HG02981 (cell line): ENCODE measurements around the gene SHE.
"Not testable (repeated sequence)": the region's sequence is repeated elsewhere in the genome, so short reads cannot be mapped to it uniquely, and the experiment has no call there.

Source experiments
- ATAC-seq: cut with Tn5 transposase; IDR thresholded peaks from one replicate; pipeline ENCODE4 v1.9.1; 2021; ENCODE audit warnings: mild to moderate bottlenecking, moderate library complexity; ENCODE audit not compliant: unreplicated experiment

SHE gene

GRCh38 chr1:154517661-154518060, 15.4 kb upstream of the SHE start:
- ATAC-seq = no peak

- ATAC-seq = no peak
Observed at GRCh38 chr1:154514066-154514553, 11.9 kb upstream of the SHE start.

- no peak for ATAC-seq
Observed at GRCh38 chr1:154512760-154513159, 10.5 kb upstream of the SHE start.

- ATAC-seq = no peak
Observed at GRCh38 chr1:154503898-154504297, 1.7 kb upstream of the SHE start.

- no peak for ATAC-seq
Observed at GRCh38 chr1:154502744-154503115, 518 bp upstream of the SHE start.

- no peak for ATAC-seq
Observed at GRCh38 chr1:154501423-154502065, 668 bp downstream of the SHE start.

- ATAC-seq = no peak
Observed at GRCh38 chr1:154500533-154500932, 1.7 kb downstream of the SHE start.

- no peak for ATAC-seq
Observed at GRCh38 chr1:154499446-154499845, 2.8 kb downstream of the SHE start.

GRCh38 chr1:154497026-154497806, 5.0 kb downstream of the SHE start:
- no peak for ATAC-seq

GRCh38 chr1:154496383-154496782, 5.8 kb downstream of the SHE start:
- ATAC-seq = no peak

- no peak for ATAC-seq
Observed at GRCh38 chr1:154495496-154496273, 6.5 kb downstream of the SHE start.

GRCh38 chr1:154493276-154493675, 8.9 kb downstream of the SHE start:
- ATAC-seq = no peak

GRCh38 chr1:154492115-154492514, 10.1 kb downstream of the SHE start:
- ATAC-seq = no peak

- ATAC-seq = no peak
Observed at GRCh38 chr1:154490317-154490716, 11.9 kb downstream of the SHE start.

GRCh38 chr1:154489695-154490274, 12.4 kb downstream of the SHE start:
- no peak for ATAC-seq

- no peak for ATAC-seq
Observed at GRCh38 chr1:154488922-154489321, 13.3 kb downstream of the SHE start.

GRCh38 chr1:154486756-154487155, 15.5 kb downstream of the SHE start:
- ATAC-seq = not testable (repeated sequence)

- ATAC-seq = no peak
Observed at GRCh38 chr1:154485910-154486496, 16.2 kb downstream of the SHE start.

- no peak for ATAC-seq
Observed at GRCh38 chr1:154485106-154485505, 17.1 kb downstream of the SHE start.

GRCh38 chr1:154483941-154484803, 18.0 kb downstream of the SHE start:
- ATAC-seq = no peak
